Suprapubic skin (tissue), 4 donors: ENCODE data around the gene CEP112.

Source experiments
- CTCF ChIP-seq, 2 donors: fragments of 200-600 bp in 1 of 2; fragments of 450-650 bp in 1 of 2; sonication (generic) in 1 of 2; IDR thresholded peaks; one replicate each; pipeline ENCODE4 v1.5.1; 2016 to 2019; ENCODE audit warnings: antibody characterized with exemption in 2 of 2, mild to moderate bottlenecking in 1 of 2, moderate library complexity in 1 of 2
- POLR2A ChIP-seq, 2 donors: fragments of 450-650 bp; IDR thresholded peaks; one replicate each; pipeline ENCODE4 v1.6.1; 2017; ENCODE audit warnings: antibody characterized with exemption in 2 of 2, mild to moderate bottlenecking in 2 of 2, moderate library complexity in 2 of 2
- POLR2AphosphoS5 ChIP-seq, 3 donors: sonication (generic); formaldehyde crosslinking; IDR thresholded peaks; one replicate each; pipeline ENCODE4 v1.6.1; 2017; ENCODE audit warnings: antibody characterized with exemption in 3 of 3

GRCh38 chr17:65916425-65916824 is 275.5 kb downstream of the CEP112 start:
- TF ChIP-seq POLR2A (IDR thresholded peaks at IDR 0.05) (no peak), CTCF (IDR thresholded peaks at IDR 0.05) (no peak), POLR2AphosphoS5 (IDR thresholded peaks at IDR 0.05) (no peak)
